HG03175 (cell line): Measurements from ENCODE around the gene TRO.

ENCODE experiments used
- ATAC-seq: cut with Tn5 transposase; IDR thresholded peaks from one replicate; pipeline ENCODE4 v1.9.1; 2021; ENCODE audit warnings: mild to moderate bottlenecking, moderate library complexity; ENCODE audit not compliant: unreplicated experiment

The TRO gene

GRCh38 chrX:54920610-54921426 lies at the start of gene TRO:
TSS of gene TRO (plus strand) at chrX:54920824. CDS start at chrX:54922247, 1,423 bp downstream.
- peak; percentile 18 for ATAC-seq

- no peak for ATAC-seq
Measured at GRCh38 chrX:54885740-54886139, 34.9 kb upstream of the TRO start.

GRCh38 chrX:54891573-54891972 lies 29.1 kb upstream of the TRO start:
- ATAC-seq = no peak

- no peak for ATAC-seq
Measured at GRCh38 chrX:54894159-54894558, 26.5 kb upstream of the TRO start.

- no peak for ATAC-seq
Measured at GRCh38 chrX:54909941-54910340, 10.7 kb upstream of the TRO start.

- peak; percentile 45 for ATAC-seq
Measured at GRCh38 chrX:54921427-54922021, 900 bp downstream of the TRO start.

- no peak for ATAC-seq
Measured at GRCh38 chrX:54922547-54922946, 1.9 kb downstream of the TRO start.

GRCh38 chrX:54923376-54923775 lies 2.8 kb downstream of the TRO start:
- ATAC-seq = no peak

- ATAC-seq = no peak
Measured at GRCh38 chrX:54926978-54927377, 6.4 kb downstream of the TRO start.

- no peak for ATAC-seq
Measured at GRCh38 chrX:54928876-54929275, 8.3 kb downstream of the TRO start.

GRCh38 chrX:54930291-54931049 lies 9.8 kb downstream of the TRO start:
- no peak for ATAC-seq

GRCh38 chrX:54931107-54931506 lies 10.5 kb downstream of the TRO start:
- ATAC-seq = no peak

GRCh38 chrX:54933150-54933826 lies 12.7 kb downstream of the TRO start:
- ATAC-seq = no peak

- no peak for ATAC-seq
Measured at GRCh38 chrX:54934058-54934457, 13.4 kb downstream of the TRO start.

GRCh38 chrX:54934890-54935289 lies 14.3 kb downstream of the TRO start:
- ATAC-seq = no peak

GRCh38 chrX:54935306-54935705 lies 14.7 kb downstream of the TRO start:
- no peak for ATAC-seq

GRCh38 chrX:54937416-54937815 lies 16.8 kb downstream of the TRO start:
- no peak for ATAC-seq

- ATAC-seq = no peak
Measured at GRCh38 chrX:54944816-54945215, 24.2 kb downstream of the TRO start.

GRCh38 chrX:54945224-54945623 lies 24.6 kb downstream of the TRO start:
- ATAC-seq = no peak

- ATAC-seq = no peak
Measured at GRCh38 chrX:54950730-54951375, 30.2 kb downstream of the TRO start.

GRCh38 chrX:54961750-54962149 lies 41.1 kb downstream of the TRO start:
- no peak for ATAC-seq
